GM18951 (cell line): ENCODE measurements around the gene TECPR1.

Experiments
- POLR2A ChIP-seq: IDR thresholded peaks from 4 replicates; pipeline ENCODE4 v1.6.1; 2011; ENCODE audit warnings: mild to moderate bottlenecking; ENCODE audit not compliant: insufficient read length, insufficient read depth; ENCODE audit errors: extremely low read depth
- in situ Hi-C: fragments of 300-500 bp; cut with MboI; formaldehyde crosslinking; loops from one replicate; pipeline ENCODE4 v1.12.0; 2022; ENCODE audit warnings: low sequenced_read_pairs, mixed read lengths, inconsistent platforms; ENCODE audit not compliant: unreplicated experiment

Gene TECPR1

GRCh38 chr7:98213888-98214810 is 37.9 kb downstream of the TECPR1 start:
- in situ Hi-C loops, result no loop called here
- TF ChIP-seq POLR2A, result no peak

- no peak for TF ChIP-seq POLR2A
- in situ Hi-C loops, result no loop called here
Measured at GRCh38 chr7:98213296-98213887, 38.6 kb downstream of the TECPR1 start.

GRCh38 chr7:98212532-98213041 is 39.4 kb downstream of the TECPR1 start:
- no peak for TF ChIP-seq POLR2A
- in situ Hi-C loops, result no loop called here

GRCh38 chr7:98211676-98212531 is 40.1 kb downstream of the TECPR1 start:
- TF ChIP-seq POLR2A, result no peak
- in situ Hi-C loops, result no loop called here

GRCh38 chr7:98211221-98211675 is 40.8 kb downstream of the TECPR1 start, which contains the start of gene BHLHA15:
BHLHA15 (plus strand) TSS chr7:98211439; CDS start chr7:98212310, 871 bp downstream.
- TF ChIP-seq POLR2A, result peak; percentile 29
- in situ Hi-C loops, result no loop called here

GRCh38 chr7:98210513-98211220 is 41.4 kb downstream of the TECPR1 start:
- in situ Hi-C loops, result no loop called here
- no peak for TF ChIP-seq POLR2A

GRCh38 chr7:98209166-98209920 is 42.7 kb downstream of the TECPR1 start:
- in situ Hi-C loops, result no loop called here
- TF ChIP-seq POLR2A, result no peak

GRCh38 chr7:98206451-98207330 is 45.3 kb downstream of the TECPR1 start:
- no peak for TF ChIP-seq POLR2A
- in situ Hi-C loops, result no loop called here

GRCh38 chr7:98205162-98205845 is 46.7 kb downstream of the TECPR1 start:
- no peak for TF ChIP-seq POLR2A
- in situ Hi-C loops, result no loop called here

- no peak for TF ChIP-seq POLR2A
- in situ Hi-C loops, result no loop called here
Measured at GRCh38 chr7:98204670-98205069, 47.4 kb downstream of the TECPR1 start.
